ENCODE data around the gene LPP. TPM values are rescaled to one million over a fixed set of nuclear protein-coding genes. Genes with fewer than 3 reads are reported as not detected.

The LPP gene
- polyA plus RNA-seq, 2 of the 4 experiments (the other 2 are of a cell fraction): 11.0 to 30.8 TPM

DNA sequence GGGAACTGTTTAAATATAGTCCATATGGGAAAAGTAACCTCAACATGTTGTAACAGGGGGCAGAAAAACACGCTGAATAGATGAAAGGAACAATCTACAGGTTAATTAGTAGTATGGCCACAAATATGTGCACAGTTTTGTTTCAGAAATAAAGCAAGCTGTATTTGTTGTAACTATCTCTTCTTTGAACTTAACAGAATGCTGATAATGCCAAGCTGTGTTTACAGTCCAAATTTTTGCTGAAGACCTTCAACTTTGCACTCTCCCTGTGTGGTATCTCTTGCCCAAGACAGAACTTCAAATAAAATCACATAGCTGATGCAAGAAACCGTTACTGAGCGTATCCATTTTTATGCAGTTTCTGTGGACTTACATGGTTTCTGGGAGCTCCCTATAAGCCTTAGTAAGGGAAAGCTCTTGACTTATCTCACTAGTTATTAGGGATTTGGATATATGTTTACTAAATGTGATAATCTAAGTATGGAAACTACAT lies 592.4 kb downstream of the LPP start:
- FAIRE-seq (no peak), DNase-seq (ENCODE audit: low read depth in 1 of 2, low spot score in 1 of 2) (peak in 1 of 2 experiments; percentile 10), ATAC-seq (no peak)
- H3K4me2 ChIP-seq: peak overlapping the region; percentile 36; the same call in 2 of the 3 replicates
- no peaks in the 10 kb centered on the region for H3K9me3 ChIP-seq
- H3K4me3 ChIP-seq: no peak overlapping the region
- ChIA-PET POLR2A (no interaction called here), CTCF (no interaction called here)
- peak overlapping the region; percentile 16 to 40; a peak in 3 of 6 replicates for H3K27ac ChIP-seq
- TF ChIP-seq EP300 (IDR thresholded peaks at IDR 0.05): peak in 1 of 2 experiments; percentile 41; a peak in 1 of 5 replicates
- no peak for TF ChIP-seq ZSCAN20 (CRISPR knock-in tag; IDR thresholded peaks at IDR 0.05)
- no peak for TF ChIP-seq HOXB13 (CRISPR knock-in tag; IDR thresholded peaks at IDR 0.05; ENCODE audit: low read depth)
- 53% methylated on average over 3 of the region's 3 CpGs for WGBS (ENCODE audit: missing lambda C conversion rate)
- H3K4me1 ChIP-seq: peaks cover 16% of the 10 kb centered on the region

DNA sequence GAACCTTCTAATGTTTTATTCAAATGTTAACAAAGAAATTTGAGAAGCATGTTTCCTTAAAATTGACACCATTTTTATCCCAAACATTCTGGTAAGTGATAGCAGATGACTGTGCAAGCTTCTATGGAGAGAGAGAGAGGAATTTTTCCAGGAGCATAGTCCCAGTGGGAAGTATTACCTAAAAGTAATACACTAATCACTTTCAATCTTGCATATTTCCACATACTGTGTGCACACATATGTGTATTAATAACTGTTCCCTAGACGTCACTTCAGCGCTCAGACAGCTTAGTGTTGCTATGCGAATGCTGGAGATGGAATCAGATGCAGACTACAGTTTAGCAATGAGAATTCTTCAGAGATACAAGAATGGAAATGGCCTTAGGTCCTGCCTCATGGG lies 593.5 kb downstream of the LPP start:
- no peak overlapping the region for H3K27ac ChIP-seq
- ATAC-seq: no peak
- peaks cover 16% of the 10 kb centered on the region for H3K4me1 ChIP-seq
- CTCF ChIA-PET: no interaction called here
- TF ChIP-seq MAZ (IDR thresholded peaks at IDR 0.05; ENCODE audit: borderline replicate concordance, low read depth, low read length): no peak
- no peak for TF ChIP-seq POLR2AphosphoS2 (conservative IDR thresholded peaks at IDR 0.05; ENCODE audit: low read length)
- no peak for TF ChIP-seq NPAS2 (CRISPR knock-in tag; IDR thresholded peaks at IDR 0.05; ENCODE audit: borderline replicate concordance)
- TF ChIP-seq FOSB (CRISPR knock-in tag; IDR thresholded peaks at IDR 0.05): no peak
- no peak for TF ChIP-seq EHF (CRISPR knock-in tag; IDR thresholded peaks at IDR 0.05)
- TF ChIP-seq, protein P1, sequence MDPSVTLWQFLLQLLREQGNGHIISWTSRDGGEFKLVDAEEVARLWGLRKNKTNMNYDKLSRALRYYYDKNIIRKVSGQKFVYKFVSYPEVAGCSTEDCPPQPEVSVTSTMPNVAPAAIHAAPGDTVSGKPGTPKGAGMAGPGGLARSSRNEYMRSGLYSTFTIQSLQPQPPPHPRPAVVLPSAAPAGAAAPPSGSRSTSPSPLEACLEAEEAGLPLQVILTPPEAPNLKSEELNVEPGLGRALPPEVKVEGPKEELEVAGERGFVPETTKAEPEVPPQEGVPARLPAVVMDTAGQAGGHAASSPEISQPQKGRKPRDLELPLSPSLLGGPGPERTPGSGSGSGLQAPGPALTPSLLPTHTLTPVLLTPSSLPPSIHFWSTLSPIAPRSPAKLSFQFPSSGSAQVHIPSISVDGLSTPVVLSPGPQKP (IDR thresholded peaks at IDR 0.05; ENCODE audit: low read depth, low read length): no peak
- TF ChIP-seq, protein P2, sequence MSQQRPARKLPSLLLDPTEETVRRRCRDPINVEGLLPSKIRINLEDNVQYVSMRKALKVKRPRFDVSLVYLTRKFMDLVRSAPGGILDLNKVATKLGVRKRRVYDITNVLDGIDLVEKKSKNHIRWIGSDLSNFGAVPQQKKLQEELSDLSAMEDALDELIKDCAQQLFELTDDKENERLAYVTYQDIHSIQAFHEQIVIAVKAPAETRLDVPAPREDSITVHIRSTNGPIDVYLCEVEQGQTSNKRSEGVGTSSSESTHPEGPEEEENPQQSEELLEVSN (IDR thresholded peaks at IDR 0.05; ENCODE audit: borderline replicate concordance, low read depth): no peak
- no peak for TF ChIP-seq CEBPB (IDR thresholded peaks at IDR 0.05)
- no peak for TF ChIP-seq SMC3 (IDR thresholded peaks at IDR 0.05)
- no peak overlapping the region for H3K4me3 ChIP-seq
- no peaks in the 10 kb centered on the region for H3K9me3 ChIP-seq
- DNase-seq (ENCODE audit: low read depth in 1 of 2, low spot score in 1 of 2): no peak
- no peak for FAIRE-seq
- POLR2A ChIA-PET: no interaction called here
- no peak overlapping the region for H3K4me2 ChIP-seq
- 95% methylated on average over 3 of the region's 3 CpGs for WGBS (ENCODE audit: missing lambda C conversion rate)

DNA sequence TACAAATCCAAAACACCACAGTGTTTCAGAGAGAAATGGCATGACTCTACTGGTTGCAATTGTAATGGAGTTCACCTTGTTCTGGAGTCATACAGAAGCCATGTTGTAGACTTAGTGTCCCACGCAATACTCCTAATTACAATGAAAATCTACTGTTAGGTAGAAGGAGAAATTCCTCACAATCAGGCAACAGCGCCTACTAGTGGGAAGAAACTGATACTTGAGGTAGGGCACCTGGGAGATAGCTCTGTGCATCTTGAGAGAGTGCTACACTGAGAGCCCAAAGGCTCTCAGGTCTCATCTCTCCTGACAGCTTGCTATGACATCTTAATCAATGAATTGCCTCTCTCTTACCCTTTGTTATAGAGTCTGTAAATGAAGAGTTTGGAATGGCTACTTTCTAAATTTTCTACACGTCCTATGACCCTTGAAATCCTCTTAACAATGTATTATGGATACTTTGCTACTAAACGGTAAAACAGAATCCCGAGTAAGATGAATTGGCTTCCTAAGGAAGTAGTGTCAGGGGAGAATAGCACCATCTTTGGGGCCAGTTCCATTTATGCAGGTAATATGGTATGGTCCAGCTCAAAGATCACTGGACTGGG lies 595.2 kb downstream of the LPP start:
- ChIA-PET CTCF (no interaction called here), POLR2A (no interaction called here)
- Histone ChIP-seq H3K4me2 (no peak overlapping the region), H3K4me3 (no peak overlapping the region), H3K4me1 (peaks cover 16% of the 10 kb centered on the region), H3K9me3 (no peaks in the 10 kb centered on the region), H3K27ac (no peak overlapping the region)
- peak in 1 of 2 experiments; percentile 18 for DNase-seq (ENCODE audit: low read depth in 1 of 2, low spot score in 1 of 2)
- ATAC-seq: peak in 1 of 2 experiments; percentile 52; a peak in 2 of 6 replicates
- no peak for FAIRE-seq
- 67% methylated on average over 5 of the region's 5 CpGs for WGBS (ENCODE audit: missing lambda C conversion rate)
- TF ChIP-seq NR3C1 (IDR thresholded peaks at IDR 0.05) (no peak), ESRRA (IDR thresholded peaks at IDR 0.05; ENCODE audit: borderline replicate concordance, low read length) (no peak), RAD21 (conservative IDR thresholded peaks at IDR 0.05 in 1 of 2, IDR thresholded peaks at IDR 0.05 in 1 of 2) (peak in 1 of 2 experiments; percentile 44; a peak in 2 of 5 replicates), JUN (IDR thresholded peaks at IDR 0.05) (no peak), TFCP2L1 (CRISPR knock-in tag; IDR thresholded peaks at IDR 0.05) (no peak), HEYL (CRISPR knock-in tag; IDR thresholded peaks at IDR 0.05) (no peak), KDM5A (IDR thresholded peaks at IDR 0.05) (no peak), KDM1A (IDR thresholded peaks at IDR 0.05; ENCODE audit: low read depth) (no peak)
